ENCODE data around the gene INF2. TPM values are rescaled to one million over a fixed set of nuclear protein-coding genes. Genes with fewer than 3 reads are reported as not detected.

INF2 gene
- total RNA-seq, 1 donor from 2014 or later, result 126 TPM

Small RNAs within 50 kb of the gene (microRNA-seq; reads per million reads assigned to microRNA genes)
- gene MIR4710, result not detected

Other genes with a start within 250 kb of the INF2 start
- gene C14orf180, start 109.9 kb upstream of the INF2 start, total RNA-seq, result not detected in 2 replicates
- 0.75 and 0.82 TPM in 2 replicates for gene TMEM179, start 84.8 kb upstream of the INF2 start, total RNA-seq
- 4.4 and 5.8 TPM in 2 replicates for gene ADSS1, start 34.6 kb downstream of the INF2 start, total RNA-seq
- 46.4 and 51.0 TPM in 2 replicates for gene SIVA1, start 63.5 kb downstream of the INF2 start, total RNA-seq
- 148 and 155 TPM in 2 replicates for gene AKT1, start 106.1 kb downstream of the INF2 start, total RNA-seq
- 6.6 and 6.9 TPM in 2 replicates for gene ZBTB42, start 111.5 kb downstream of the INF2 start, total RNA-seq
- 50.3 and 55.4 TPM in 2 replicates for gene CEP170B, start 175.7 kb downstream of the INF2 start, total RNA-seq
- 0.14 and 0.60 TPM in 2 replicates for gene PLD4, start 235.3 kb downstream of the INF2 start, total RNA-seq